HG03520 (cell line): ENCODE measurements around the gene CLEC16A.

Source experiments
- ATAC-seq: cut with Tn5 transposase; IDR thresholded peaks from one replicate; pipeline ENCODE4 v1.9.1; 2021; ENCODE audit warnings: mild to moderate bottlenecking, moderate library complexity; ENCODE audit not compliant: unreplicated experiment

The CLEC16A gene

GRCh38 chr16:11183035-11183812 lies 238.9 kb downstream of the CLEC16A start:
- no peak for ATAC-seq

- no peak for ATAC-seq
Measured at GRCh38 chr16:11183951-11184350, 239.6 kb downstream of the CLEC16A start.

GRCh38 chr16:11187522-11188023 lies 243.2 kb downstream of the CLEC16A start:
- no peak for ATAC-seq

- ATAC-seq: no peak
Measured at GRCh38 chr16:11188801-11189740, 244.7 kb downstream of the CLEC16A start.

- no peak for ATAC-seq
Measured at GRCh38 chr16:11190588-11191560, 246.5 kb downstream of the CLEC16A start.

- no peak for ATAC-seq
Measured at GRCh38 chr16:11191665-11192064, 247.3 kb downstream of the CLEC16A start.

- ATAC-seq: no peak
Measured at GRCh38 chr16:11193494-11193893, 249.1 kb downstream of the CLEC16A start.

GRCh38 chr16:11194913-11195312 lies 250.5 kb downstream of the CLEC16A start:
- no peak for ATAC-seq

GRCh38 chr16:11196286-11196828 lies 252.0 kb downstream of the CLEC16A start:
- no peak for ATAC-seq

- no peak for ATAC-seq
Measured at GRCh38 chr16:11198375-11198774, 254.0 kb downstream of the CLEC16A start.

GRCh38 chr16:11198828-11199227 lies 254.5 kb downstream of the CLEC16A start:
- no peak for ATAC-seq

GRCh38 chr16:11200592-11200991 lies 256.2 kb downstream of the CLEC16A start:
- ATAC-seq: no peak

GRCh38 chr16:11201498-11202259 lies 257.3 kb downstream of the CLEC16A start:
- ATAC-seq: no peak

- ATAC-seq: no peak
Measured at GRCh38 chr16:11202260-11203091, 258.1 kb downstream of the CLEC16A start.

- no peak for ATAC-seq
Measured at GRCh38 chr16:11203111-11203623, 258.8 kb downstream of the CLEC16A start.

GRCh38 chr16:11204513-11205047 lies 260.2 kb downstream of the CLEC16A start:
- ATAC-seq: no peak

- ATAC-seq: no peak
Measured at GRCh38 chr16:11205065-11205699, 260.8 kb downstream of the CLEC16A start.
